Liver (tissue), 3 donors: Measurements from ENCODE around the gene FGG.

ENCODE experiments used
- EGR1 ChIP-seq, 2 donors: IDR thresholded peaks; 2 replicates each; pipeline ENCODE4 v1.6.1; 2016 to 2018; ENCODE audit warnings: antibody characterized with exemption in 2 of 2, low read depth in 2 of 2
- JUND ChIP-seq, 2 donors: IDR thresholded peaks; 2 replicates each; pipeline ENCODE4 v1.6.1; 2016; ENCODE audit warnings: antibody characterized with exemption in 2 of 2
- RAD21 ChIP-seq, 2 donors: IDR thresholded peaks; 2 replicates each; pipeline ENCODE4 v1.6.1; 2016; ENCODE audit warnings: antibody characterized with exemption in 2 of 2, mild to moderate bottlenecking in 2 of 2
- SP1 ChIP-seq: IDR thresholded peaks from 2 replicates; pipeline ENCODE4 v1.6.1; 2018; ENCODE audit warnings: antibody characterized with exemption, mild to moderate bottlenecking
- TAF1 ChIP-seq: conservative IDR thresholded peaks from 2 replicates; pipeline ENCODE4 v1.6.1; 2016; ENCODE audit warnings: antibody characterized with exemption, mild to moderate bottlenecking
- YY1 ChIP-seq: IDR thresholded peaks from 2 replicates; pipeline ENCODE4 v1.6.1; 2016; ENCODE audit warnings: antibody characterized with exemption, mild to moderate bottlenecking
- TF ChIP-seq, protein P1 (sequence below): fragments of 150-350 bp; IDR thresholded peaks from 2 replicates; pipeline ENCODE4 v1.5.1; 2017; ENCODE audit warnings: improper control_type of control experiment, low read depth, low read length; ENCODE audit not compliant: missing input control
- TF ChIP-seq, protein P2 (sequence below): IDR thresholded peaks from 2 replicates; pipeline ENCODE4 v1.6.1; 2016; ENCODE audit warnings: antibody characterized with exemption
- TF ChIP-seq, protein P3 (sequence below): IDR thresholded peaks from 2 replicates; pipeline ENCODE4 v1.6.1; 2016; ENCODE audit warnings: antibody characterized with exemption
- TF ChIP-seq, protein P4 (sequence below): IDR thresholded peaks from 2 replicates; pipeline ENCODE4 v1.6.1; 2016; ENCODE audit warnings: antibody characterized with exemption, mild to moderate bottlenecking
- donor health status: healthy.
- donor health status: healthy.

DNA sequence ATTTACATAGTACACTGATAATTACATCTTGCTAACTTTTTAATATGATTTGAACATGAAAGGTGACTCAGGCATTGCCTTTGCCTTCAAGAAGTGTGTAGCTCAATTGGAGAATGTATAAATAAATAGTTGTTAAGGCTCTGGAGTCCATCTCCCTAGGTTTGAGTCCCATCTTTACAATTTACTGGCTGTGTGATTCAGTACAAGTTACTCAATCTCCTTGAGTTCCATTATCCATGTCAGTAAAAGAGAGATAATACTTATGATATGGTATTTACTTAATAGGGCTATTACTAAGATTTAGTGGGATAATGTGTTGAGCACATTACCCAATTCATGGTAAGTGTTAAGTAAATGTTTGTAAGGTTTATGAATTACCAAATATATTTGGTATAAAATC is 1.9 kb upstream of the FGG start:
- TF ChIP-seq JUND (IDR thresholded peaks at IDR 0.05) (no peak), TAF1 (no peak), SP1 (no peak), YY1 (no peak), RAD21 (IDR thresholded peaks at IDR 0.05) (no peak), EGR1 (IDR thresholded peaks at IDR 0.05; ENCODE audit: low read depth in 2 of 2) (no peak)
- TF ChIP-seq, protein P1, sequence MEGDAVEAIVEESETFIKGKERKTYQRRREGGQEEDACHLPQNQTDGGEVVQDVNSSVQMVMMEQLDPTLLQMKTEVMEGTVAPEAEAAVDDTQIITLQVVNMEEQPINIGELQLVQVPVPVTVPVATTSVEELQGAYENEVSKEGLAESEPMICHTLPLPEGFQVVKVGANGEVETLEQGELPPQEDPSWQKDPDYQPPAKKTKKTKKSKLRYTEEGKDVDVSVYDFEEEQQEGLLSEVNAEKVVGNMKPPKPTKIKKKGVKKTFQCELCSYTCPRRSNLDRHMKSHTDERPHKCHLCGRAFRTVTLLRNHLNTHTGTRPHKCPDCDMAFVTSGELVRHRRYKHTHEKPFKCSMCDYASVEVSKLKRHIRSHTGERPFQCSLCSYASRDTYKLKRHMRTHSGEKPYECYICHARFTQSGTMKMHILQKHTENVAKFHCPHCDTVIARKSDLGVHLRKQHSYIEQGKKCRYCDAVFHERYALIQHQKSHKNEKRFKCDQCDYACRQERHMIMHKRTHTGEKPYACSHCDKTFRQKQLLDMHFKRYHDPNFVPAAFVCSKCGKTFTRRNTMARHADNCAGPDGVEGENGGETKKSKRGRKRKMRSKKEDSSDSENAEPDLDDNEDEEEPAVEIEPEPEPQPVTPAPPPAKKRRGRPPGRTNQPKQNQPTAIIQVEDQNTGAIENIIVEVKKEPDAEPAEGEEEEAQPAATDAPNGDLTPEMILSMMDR: no peak
- TF ChIP-seq, protein P2, sequence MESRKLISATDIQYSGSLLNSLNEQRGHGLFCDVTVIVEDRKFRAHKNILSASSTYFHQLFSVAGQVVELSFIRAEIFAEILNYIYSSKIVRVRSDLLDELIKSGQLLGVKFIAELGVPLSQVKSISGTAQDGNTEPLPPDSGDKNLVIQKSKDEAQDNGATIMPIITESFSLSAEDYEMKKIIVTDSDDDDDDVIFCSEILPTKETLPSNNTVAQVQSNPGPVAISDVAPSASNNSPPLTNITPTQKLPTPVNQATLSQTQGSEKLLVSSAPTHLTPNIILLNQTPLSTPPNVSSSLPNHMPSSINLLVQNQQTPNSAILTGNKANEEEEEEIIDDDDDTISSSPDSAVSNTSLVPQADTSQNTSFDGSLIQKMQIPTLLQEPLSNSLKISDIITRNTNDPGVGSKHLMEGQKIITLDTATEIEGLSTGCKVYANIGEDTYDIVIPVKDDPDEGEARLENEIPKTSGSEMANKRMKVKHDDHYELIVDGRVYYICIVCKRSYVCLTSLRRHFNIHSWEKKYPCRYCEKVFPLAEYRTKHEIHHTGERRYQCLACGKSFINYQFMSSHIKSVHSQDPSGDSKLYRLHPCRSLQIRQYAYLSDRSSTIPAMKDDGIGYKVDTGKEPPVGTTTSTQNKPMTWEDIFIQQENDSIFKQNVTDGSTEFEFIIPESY: no peak
- TF ChIP-seq, protein P3, sequence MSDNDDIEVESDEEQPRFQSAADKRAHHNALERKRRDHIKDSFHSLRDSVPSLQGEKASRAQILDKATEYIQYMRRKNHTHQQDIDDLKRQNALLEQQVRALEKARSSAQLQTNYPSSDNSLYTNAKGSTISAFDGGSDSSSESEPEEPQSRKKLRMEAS: no peak
- TF ChIP-seq, protein P4, sequence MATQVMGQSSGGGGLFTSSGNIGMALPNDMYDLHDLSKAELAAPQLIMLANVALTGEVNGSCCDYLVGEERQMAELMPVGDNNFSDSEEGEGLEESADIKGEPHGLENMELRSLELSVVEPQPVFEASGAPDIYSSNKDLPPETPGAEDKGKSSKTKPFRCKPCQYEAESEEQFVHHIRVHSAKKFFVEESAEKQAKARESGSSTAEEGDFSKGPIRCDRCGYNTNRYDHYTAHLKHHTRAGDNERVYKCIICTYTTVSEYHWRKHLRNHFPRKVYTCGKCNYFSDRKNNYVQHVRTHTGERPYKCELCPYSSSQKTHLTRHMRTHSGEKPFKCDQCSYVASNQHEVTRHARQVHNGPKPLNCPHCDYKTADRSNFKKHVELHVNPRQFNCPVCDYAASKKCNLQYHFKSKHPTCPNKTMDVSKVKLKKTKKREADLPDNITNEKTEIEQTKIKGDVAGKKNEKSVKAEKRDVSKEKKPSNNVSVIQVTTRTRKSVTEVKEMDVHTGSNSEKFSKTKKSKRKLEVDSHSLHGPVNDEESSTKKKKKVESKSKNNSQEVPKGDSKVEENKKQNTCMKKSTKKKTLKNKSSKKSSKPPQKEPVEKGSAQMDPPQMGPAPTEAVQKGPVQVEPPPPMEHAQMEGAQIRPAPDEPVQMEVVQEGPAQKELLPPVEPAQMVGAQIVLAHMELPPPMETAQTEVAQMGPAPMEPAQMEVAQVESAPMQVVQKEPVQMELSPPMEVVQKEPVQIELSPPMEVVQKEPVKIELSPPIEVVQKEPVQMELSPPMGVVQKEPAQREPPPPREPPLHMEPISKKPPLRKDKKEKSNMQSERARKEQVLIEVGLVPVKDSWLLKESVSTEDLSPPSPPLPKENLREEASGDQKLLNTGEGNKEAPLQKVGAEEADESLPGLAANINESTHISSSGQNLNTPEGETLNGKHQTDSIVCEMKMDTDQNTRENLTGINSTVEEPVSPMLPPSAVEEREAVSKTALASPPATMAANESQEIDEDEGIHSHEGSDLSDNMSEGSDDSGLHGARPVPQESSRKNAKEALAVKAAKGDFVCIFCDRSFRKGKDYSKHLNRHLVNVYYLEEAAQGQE: no peak
